ENCODE results near the gene CFL1.
"Not testable (repeated sequence)": the region's sequence is repeated elsewhere in the genome, so short reads cannot be mapped to it uniquely, and the experiment has no call there.

CFL1 gene

GRCh38 chr11:65833297-65834030, 24.5 kb downstream of the CFL1 start, which contains the start of gene SNX32:
SNX32 (plus strand) TSS chr11:65833963; CDS start chr11:65834066, 103 bp downstream.
- no peaks in the 10 kb centered on the region for H3K9me3 ChIP-seq (ENCODE audit: control insufficient read depth, low read length)
- peak; percentile 98 for DNase-seq (ENCODE audit: low read depth)
- H3K4me1 ChIP-seq (ENCODE audit: control insufficient read depth, insufficient read depth, low read length): peaks cover 8% of the 10 kb centered on the region

GRCh38 chr11:65832231-65832630, 25.7 kb downstream of the CFL1 start:
- not testable (repeated sequence) for H3K4me3 ChIP-seq (ENCODE audit: low read length); H3K9ac ChIP-seq (ENCODE audit: low read length); H3K9me3 ChIP-seq (ENCODE audit: control insufficient read depth, low read length); H3K36me3 ChIP-seq (ENCODE audit: control insufficient read depth, insufficient read depth, low read length, severe bottlenecking); H3K27me3 ChIP-seq (replicated peaks; ENCODE audit: control insufficient read depth, insufficient read depth, low read length); DNase-seq (ENCODE audit: low read depth); H3K4me1 ChIP-seq (ENCODE audit: control insufficient read depth, insufficient read depth, low read length)

More at GRCh38 chr11:65833297-65834030, 24.5 kb downstream of the CFL1 start, which contains the start of gene SNX32:
- Histone ChIP-seq H3K27me3 (replicated peaks; ENCODE audit: control insufficient read depth, insufficient read depth, low read length) (peaks cover 2% of the 10 kb centered on the region), H3K9ac (ENCODE audit: low read length) (peak within 1 kb of the TSS; percentile 66), H3K36me3 (ENCODE audit: control insufficient read depth, insufficient read depth, low read length, severe bottlenecking) (no peaks in the 10 kb centered on the region), H3K4me3 (ENCODE audit: low read length) (peak within 1 kb of the TSS; percentile 86)

- no peaks in the 10 kb centered on the region for H3K9me3 ChIP-seq (ENCODE audit: control insufficient read depth, low read length)
- peaks cover 7% of the 10 kb centered on the region for H3K4me1 ChIP-seq (ENCODE audit: control insufficient read depth, insufficient read depth, low read length)
- DNase-seq (ENCODE audit: low read depth): no peak
- no peak overlapping the region for H3K9ac ChIP-seq (ENCODE audit: low read length)
- H3K36me3 ChIP-seq (ENCODE audit: control insufficient read depth, insufficient read depth, low read length, severe bottlenecking): no peaks in the 10 kb centered on the region
- H3K27me3 ChIP-seq (replicated peaks; ENCODE audit: control insufficient read depth, insufficient read depth, low read length): peaks cover 2% of the 10 kb centered on the region
- H3K4me3 ChIP-seq (ENCODE audit: low read length): no peak overlapping the region
Measured at GRCh38 chr11:65829459-65829858, 28.5 kb downstream of the CFL1 start.

GRCh38 chr11:65826984-65827735, 30.8 kb downstream of the CFL1 start:
- no peak for DNase-seq (ENCODE audit: low read depth)
- H3K27me3 ChIP-seq (replicated peaks; ENCODE audit: control insufficient read depth, insufficient read depth, low read length): peaks cover 2% of the 10 kb centered on the region
- no peaks in the 10 kb centered on the region for H3K36me3 ChIP-seq (ENCODE audit: control insufficient read depth, insufficient read depth, low read length, severe bottlenecking)
- H3K9ac ChIP-seq (ENCODE audit: low read length): no peak overlapping the region
- no peaks in the 10 kb centered on the region for H3K9me3 ChIP-seq (ENCODE audit: control insufficient read depth, low read length)
- no peak overlapping the region for H3K4me3 ChIP-seq (ENCODE audit: low read length)
- no peaks in the 10 kb centered on the region for H3K4me1 ChIP-seq (ENCODE audit: control insufficient read depth, insufficient read depth, low read length)

GRCh38 chr11:65822776-65823528, 35.0 kb downstream of the CFL1 start:
- Histone ChIP-seq H3K27me3 (replicated peaks; ENCODE audit: control insufficient read depth, insufficient read depth, low read length) (no peaks in the 10 kb centered on the region), H3K9me3 (ENCODE audit: control insufficient read depth, low read length) (no peaks in the 10 kb centered on the region), H3K4me1 (ENCODE audit: control insufficient read depth, insufficient read depth, low read length) (no peaks in the 10 kb centered on the region), H3K4me3 (ENCODE audit: low read length) (no peak overlapping the region), H3K9ac (ENCODE audit: low read length) (no peak overlapping the region), H3K36me3 (ENCODE audit: control insufficient read depth, insufficient read depth, low read length, severe bottlenecking) (no peaks in the 10 kb centered on the region)
- DNase-seq (ENCODE audit: low read depth): no peak

- DNase-seq (ENCODE audit: low read depth): no peak
- no peaks in the 10 kb centered on the region for H3K27me3 ChIP-seq (replicated peaks; ENCODE audit: control insufficient read depth, insufficient read depth, low read length)
- H3K4me1 ChIP-seq (ENCODE audit: control insufficient read depth, insufficient read depth, low read length): peaks cover 4% of the 10 kb centered on the region
- no peak overlapping the region for H3K4me3 ChIP-seq (ENCODE audit: low read length)
- no peaks in the 10 kb centered on the region for H3K9me3 ChIP-seq (ENCODE audit: control insufficient read depth, low read length)
- H3K9ac ChIP-seq (ENCODE audit: low read length): no peak overlapping the region
- H3K36me3 ChIP-seq (ENCODE audit: control insufficient read depth, insufficient read depth, low read length, severe bottlenecking): no peaks in the 10 kb centered on the region
Measured at GRCh38 chr11:65821107-65821506, 36.9 kb downstream of the CFL1 start.

- H3K4me3 ChIP-seq (ENCODE audit: low read length): peak overlapping the region; percentile 87
- DNase-seq (ENCODE audit: low read depth): peak; percentile 98
- H3K27me3 ChIP-seq (replicated peaks; ENCODE audit: control insufficient read depth, insufficient read depth, low read length): no peaks in the 10 kb centered on the region
- peaks cover 24% of the 10 kb centered on the region for H3K4me1 ChIP-seq (ENCODE audit: control insufficient read depth, insufficient read depth, low read length)
- no peaks in the 10 kb centered on the region for H3K36me3 ChIP-seq (ENCODE audit: control insufficient read depth, insufficient read depth, low read length, severe bottlenecking)
- H3K9me3 ChIP-seq (ENCODE audit: control insufficient read depth, low read length): no peaks in the 10 kb centered on the region
- peak overlapping the region; percentile 87 for H3K9ac ChIP-seq (ENCODE audit: low read length)
Measured at GRCh38 chr11:65817835-65818680, 39.9 kb downstream of the CFL1 start.

GRCh38 chr11:65817312-65817834, 40.6 kb downstream of the CFL1 start:
- H3K36me3 ChIP-seq (ENCODE audit: control insufficient read depth, insufficient read depth, low read length, severe bottlenecking): no peaks in the 10 kb centered on the region
- peak overlapping the region; percentile 87 for H3K9ac ChIP-seq (ENCODE audit: low read length)
- no peaks in the 10 kb centered on the region for H3K9me3 ChIP-seq (ENCODE audit: control insufficient read depth, low read length)
- peak overlapping the region; percentile 87 for H3K4me3 ChIP-seq (ENCODE audit: low read length)
- peak; percentile 27 for DNase-seq (ENCODE audit: low read depth)
- H3K4me1 ChIP-seq (ENCODE audit: control insufficient read depth, insufficient read depth, low read length): peaks cover 30% of the 10 kb centered on the region
- H3K27me3 ChIP-seq (replicated peaks; ENCODE audit: control insufficient read depth, insufficient read depth, low read length): no peaks in the 10 kb centered on the region

GRCh38 chr11:65816696-65817095, 41.3 kb downstream of the CFL1 start:
- DNase-seq (ENCODE audit: low read depth): no peak
- no peaks in the 10 kb centered on the region for H3K27me3 ChIP-seq (replicated peaks; ENCODE audit: control insufficient read depth, insufficient read depth, low read length)
- peaks cover 36% of the 10 kb centered on the region for H3K4me1 ChIP-seq (ENCODE audit: control insufficient read depth, insufficient read depth, low read length)
- H3K9ac ChIP-seq (ENCODE audit: low read length): no peak overlapping the region
- H3K4me3 ChIP-seq (ENCODE audit: low read length): peak overlapping the region; percentile 87
- no peaks in the 10 kb centered on the region for H3K9me3 ChIP-seq (ENCODE audit: control insufficient read depth, low read length)
- no peaks in the 10 kb centered on the region for H3K36me3 ChIP-seq (ENCODE audit: control insufficient read depth, insufficient read depth, low read length, severe bottlenecking)

- Histone ChIP-seq H3K9ac (ENCODE audit: low read length) (peak overlapping the region; percentile 37), H3K4me3 (ENCODE audit: low read length) (peak overlapping the region; percentile 13), H3K9me3 (ENCODE audit: control insufficient read depth, low read length) (no peaks in the 10 kb centered on the region), H3K27me3 (replicated peaks; ENCODE audit: control insufficient read depth, insufficient read depth, low read length) (no peaks in the 10 kb centered on the region), H3K4me1 (ENCODE audit: control insufficient read depth, insufficient read depth, low read length) (peaks cover 45% of the 10 kb centered on the region), H3K36me3 (ENCODE audit: control insufficient read depth, insufficient read depth, low read length, severe bottlenecking) (no peaks in the 10 kb centered on the region)
- no peak for DNase-seq (ENCODE audit: low read depth)
Measured at GRCh38 chr11:65814986-65815565, 42.9 kb downstream of the CFL1 start.

Measured in adipocyte (in vitro differentiated cells).